GM12872 (cell line): ENCODE data around the gene CDON.

Experiments
- CTCF ChIP-seq: IDR thresholded peaks from 3 replicates; pipeline ENCODE4 v1.5.1; 2011; ENCODE audit warnings: low read depth, mild to moderate bottlenecking, low read length, moderate library complexity; ENCODE audit not compliant: insufficient read depth

Gene CDON

DNA sequence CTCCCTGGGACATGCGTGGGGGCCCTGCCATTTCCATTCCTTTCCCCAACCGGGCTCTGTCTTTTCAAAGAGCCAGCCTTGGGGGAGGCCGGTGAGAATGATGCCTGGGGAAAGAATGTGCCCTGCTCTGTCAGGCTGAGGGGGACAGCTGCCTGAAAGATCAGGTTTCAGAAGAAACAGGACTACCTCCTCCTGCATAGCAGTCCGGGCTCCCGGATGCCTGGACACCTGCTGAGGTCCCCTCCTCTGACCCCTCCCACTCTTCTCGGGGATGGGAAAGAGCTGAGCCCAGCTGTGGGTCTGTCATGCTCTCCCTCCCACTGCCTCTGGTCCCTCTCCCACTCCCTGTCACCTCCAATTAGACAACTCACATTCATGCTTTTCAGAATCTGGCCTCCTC lies 41.8 kb upstream of the CDON start:
- no peak for TF ChIP-seq CTCF

DNA sequence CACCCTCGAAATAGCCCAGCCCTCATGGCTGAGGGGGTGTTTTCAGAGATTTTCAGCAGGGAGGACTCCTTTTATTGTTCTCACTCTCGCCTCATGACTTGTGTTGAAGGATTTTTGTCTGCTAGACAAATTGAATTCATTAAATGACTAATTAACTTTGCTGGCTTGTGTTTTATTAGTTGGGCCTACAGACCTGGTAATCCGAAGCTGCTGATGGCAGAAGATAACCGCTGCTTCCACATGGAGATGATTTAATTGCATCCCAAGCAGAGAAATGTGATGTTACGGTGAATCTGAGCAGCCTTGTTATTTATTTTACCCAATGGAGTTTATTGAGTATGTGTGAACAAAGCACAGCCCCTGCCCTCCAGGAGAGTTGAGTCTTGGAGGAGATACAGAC lies 40.5 kb upstream of the CDON start:
- no peak for TF ChIP-seq CTCF

DNA sequence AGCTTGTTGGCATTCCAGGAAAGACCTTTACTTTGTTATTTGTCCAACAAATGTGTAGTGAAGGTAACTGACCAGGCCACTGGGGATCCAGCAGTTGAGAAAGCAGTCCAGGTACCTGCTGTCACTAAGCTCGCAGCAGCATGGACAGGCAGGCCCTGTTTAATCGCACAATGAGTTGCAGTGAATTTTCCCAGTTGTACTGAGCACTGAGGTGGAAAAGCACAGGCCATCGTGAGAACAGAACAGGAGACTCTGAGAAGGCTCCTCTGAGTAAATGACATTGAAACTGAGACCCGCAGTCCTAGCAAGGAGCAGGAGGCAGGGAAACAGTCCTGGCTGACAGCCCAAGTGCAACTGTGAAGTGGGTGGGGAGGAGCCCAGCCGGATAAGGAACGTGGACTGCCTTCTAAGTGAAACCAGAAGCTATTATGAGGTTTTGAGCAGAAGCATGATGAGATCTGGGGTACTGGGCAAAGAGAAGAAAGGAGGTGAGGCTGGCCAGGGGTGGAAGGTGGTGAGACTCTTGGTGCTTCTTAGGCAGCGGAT lies 39.8 kb upstream of the CDON start:
- no peak for TF ChIP-seq CTCF

GRCh38 chr11:126101930-126102283 lies 39.2 kb upstream of the CDON start:
- no peak for TF ChIP-seq CTCF

DNA sequence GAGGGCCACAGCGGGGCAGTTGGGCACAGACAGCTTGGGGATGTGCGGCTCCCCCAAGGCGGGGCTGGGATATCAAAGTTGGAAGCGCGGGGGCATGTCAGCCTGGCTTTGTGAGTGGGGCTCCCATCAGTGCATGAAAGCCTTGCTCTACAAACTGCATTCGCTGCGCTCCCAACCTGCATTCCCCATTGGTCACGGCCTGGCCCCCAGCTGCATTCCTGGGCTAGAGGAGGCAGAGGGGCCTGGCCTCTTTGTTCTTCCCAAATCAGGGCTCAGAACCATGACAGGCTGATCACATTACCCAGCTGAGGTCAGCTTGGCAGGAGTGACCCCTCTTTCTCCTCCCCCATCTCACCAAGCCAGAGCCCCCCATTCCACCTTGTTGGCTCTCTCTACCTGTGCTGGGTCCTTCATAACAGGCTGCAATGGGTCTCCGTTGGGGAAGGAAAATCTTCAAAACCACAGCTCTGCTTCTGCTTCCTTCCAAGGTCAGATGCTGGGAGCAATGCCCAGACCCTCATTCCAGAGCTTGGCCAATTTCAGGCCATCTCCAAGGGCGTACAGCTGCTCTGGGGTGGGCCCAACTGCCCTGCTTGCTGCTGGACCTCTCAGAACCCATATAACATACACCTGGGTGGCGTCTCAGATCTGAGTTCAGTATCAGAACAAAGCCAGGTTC lies 38.7 kb upstream of the CDON start:
- TF ChIP-seq CTCF, result no peak

DNA sequence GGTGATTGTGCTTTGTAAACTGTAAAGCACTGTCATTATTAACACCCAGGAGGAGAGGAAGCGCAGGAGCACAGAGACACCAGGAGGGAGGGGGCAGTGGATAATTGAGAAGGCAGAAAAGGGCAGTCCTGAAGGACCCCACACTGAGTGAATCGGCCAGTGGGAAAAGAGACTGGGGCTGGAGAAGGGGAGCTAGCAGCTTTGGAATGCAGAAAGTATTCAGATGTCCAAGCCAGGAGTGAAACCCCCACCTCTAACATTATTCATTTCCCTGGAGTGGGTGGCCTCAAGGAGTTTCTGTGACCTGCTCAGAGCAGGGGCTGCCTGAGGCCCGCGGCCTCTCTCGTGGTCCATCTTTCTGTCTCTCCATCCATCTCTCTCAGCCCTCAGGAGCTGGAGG lies 38.0 kb upstream of the CDON start:
- no peak for TF ChIP-seq CTCF

GRCh38 chr11:126098204-126098769 lies 35.6 kb upstream of the CDON start:
- TF ChIP-seq CTCF, result no peak
